GM12878 (cell line): ENCODE results near the gene RABEP1. TPM values are rescaled to one million over a fixed set of nuclear protein-coding genes. Genes with fewer than 3 reads are reported as not detected.

Experiments used
- ATAC-seq: fragments of 200-7000 bp; cut with Tn5 transposase; 3 replicates; pipeline ENCODE4 v1.9.1; 2020; ENCODE audit warnings: mild to moderate bottlenecking, moderate library complexity
- BruUV-seq: library from RNA; stranded (reverse); fragments of 400-500 nt; replicated peaks from 2 replicates; lab custom pipeline; 2021; lab: Mats Ljungman, UMichigan
- CTCF ChIA-PET: fragments of 300-600 bp; sonication (Branson Sonifier 250); formaldehyde crosslinking; extraction: SDS; loops from one replicate; lab custom pipeline; 2021; ENCODE audit warnings: inconsistent platforms; lab: Yijun Ruan, JAX
- POLR2A ChIA-PET: fragments of 350-600 bp; formaldehyde crosslinking; extraction: SDS; loops from one replicate; lab custom pipeline; 2021; ENCODE audit warnings: inconsistent platforms; lab: Charles Lee
- RAD21 ChIA-PET: fragments of 300-600 bp; sonication (Branson Sonifier 250); formaldehyde crosslinking; loops from one replicate; lab custom pipeline; 2023; ENCODE audit warnings: antibody characterized with exemption; ENCODE audit not compliant: unreplicated experiment; lab: Charles Lee
- SMC1A ChIA-PET: fragments of 300-600 bp; sonication (Branson Sonifier 250); formaldehyde crosslinking; loops from one replicate; lab custom pipeline; 2023; ENCODE audit not compliant: unreplicated experiment, uncharacterized antibody; lab: Charles Lee
- DNase-seq: peaks from one replicate; pipeline ENCODE4 v3.0.0-alpha.2; 2011; ENCODE audit warnings: low read depth, low spot score
- FAIRE-seq: peaks from 3 replicates; lab custom pipeline; 2011; peaks lifted over from hg19 to GRCh38; lab: Jason Lieb, UNC
- H2AFZ ChIP-seq: 2 replicates; pipeline ENCODE4 v1.6.0; 2011; ENCODE audit warnings: low read depth, low read length, control low read depth; ENCODE audit not compliant: control insufficient read depth
- H3K27ac ChIP-seq: 2 replicates; pipeline ENCODE4 v1.5.1; 2011; ENCODE audit warnings: control low read depth; ENCODE audit not compliant: control insufficient read depth, insufficient read depth
- H3K27me3 ChIP-seq, 2 experiments: replicated peaks in 1 of 2; 2 replicates each; pipeline versions ENCODE4 v1.6.0 to v1.6.1; 2011; ENCODE audit warnings: low read length in 1 of 2; ENCODE audit not compliant: control insufficient read depth in 2 of 2, insufficient read depth in 2 of 2
- H3K36me3 ChIP-seq, 2 experiments: 2 replicates each; pipeline ENCODE4 v1.5.1; 2011; ENCODE audit warnings: low read length in 1 of 2; ENCODE audit not compliant: control insufficient read depth in 2 of 2, insufficient read depth in 2 of 2
- H3K4me1 ChIP-seq: 2 replicates; pipeline ENCODE4 v1.6.1; 2011; ENCODE audit warnings: mild to moderate bottlenecking, low read length, moderate library complexity, mixed read lengths; ENCODE audit not compliant: control insufficient read depth, insufficient read depth
- H3K4me2 ChIP-seq: 2 replicates; pipeline ENCODE4 v1.6.0; 2011; ENCODE audit warnings: control low read depth; ENCODE audit not compliant: control insufficient read depth, insufficient read depth
- H3K4me3 ChIP-seq: fragments of 200-600 bp; sonication (generic); 2 replicates; pipeline ENCODE4 v1.5.1; 2016
- H3K79me2 ChIP-seq: 2 replicates; pipeline ENCODE4 v1.6.0; 2011; ENCODE audit warnings: low read length; ENCODE audit not compliant: control insufficient read depth, insufficient read depth
- H3K9ac ChIP-seq: 2 replicates; pipeline ENCODE4 v1.8.0; 2011; ENCODE audit warnings: low read length, control low read depth, mixed read lengths; ENCODE audit not compliant: control insufficient read depth, insufficient read depth
- H3K9me3 ChIP-seq: replicated peaks from 3 replicates; pipeline ENCODE4 v1.5.1; 2011; ENCODE audit warnings: mild to moderate bottlenecking, low read length; ENCODE audit not compliant: control insufficient read depth, insufficient read depth
- H4K20me1 ChIP-seq: 2 replicates; pipeline ENCODE4 v1.6.0; 2011; ENCODE audit not compliant: control insufficient read depth, insufficient read depth
- BCLAF1 ChIP-seq: fragments of 450-650 bp; IDR thresholded peaks from 2 replicates; pipeline ENCODE4 v1.6.1; 2017; ENCODE audit warnings: antibody characterized with exemption, mild to moderate bottlenecking, moderate library complexity
- NFYA ChIP-seq: IDR thresholded peaks from 2 replicates; pipeline ENCODE4 v1.6.1; 2011; ENCODE audit warnings: low read depth, mild to moderate bottlenecking, low read length, improper control_type of control experiment, borderline replicate concordance
- RFX5 ChIP-seq: IDR thresholded peaks from 2 replicates; pipeline ENCODE4 v1.6.1; 2011; ENCODE audit warnings: low read depth, low read length, improper control_type of control experiment
- SP1 ChIP-seq: IDR thresholded peaks from one replicate; pipeline ENCODE4 v1.6.1; 2011; ENCODE audit warnings: low read depth, low read length
- SUZ12 ChIP-seq: fragments of 200-600 bp; sonication (generic); IDR thresholded peaks from one replicate; pipeline ENCODE4 v1.6.1; 2018; ENCODE audit warnings: antibody characterized with exemption, mild to moderate bottlenecking; ENCODE audit not compliant: unreplicated experiment
- ZBTB11 ChIP-seq: fragments of 450-650 bp; formaldehyde crosslinking; IDR thresholded peaks from 2 replicates; pipeline ENCODE4 v1.5.0; 2022; ENCODE audit warnings: mild to moderate bottlenecking, missing genetic modification characterization
- ZNF384 ChIP-seq: IDR thresholded peaks from 2 replicates; pipeline ENCODE4 v1.6.1; 2012; ENCODE audit warnings: low read depth, mild to moderate bottlenecking, low read length, improper control_type of control experiment, borderline replicate concordance
- WGBS: methylation state at CpG from one replicate; pipeline ENCODE4 v1.1.6; 2016; ENCODE audit warnings: low lambda C conversion rate; ENCODE audit not compliant: insufficient replicate concordance, insufficient coverage; ENCODE audit errors: missing lambda C conversion rate; 5-methylcytosine and 5-hydroxymethylcytosine counted together
- in situ Hi-C: fragments of 300-500 bp; cut with MboI; formaldehyde crosslinking; loops from 9 replicates; pipeline ENCODE4 v1.14.3; 2018; ENCODE audit warnings: mixed read lengths
- intact Hi-C: fragments of 100-400 bp; cut with micrococcal nuclease; formaldehyde crosslinking; loops from one replicate; pipeline ENCODE4 v1.14.2; 2022; ENCODE audit not compliant: unreplicated experiment
- polyA plus RNA-seq, 11 experiments: library from polyadenylated mRNA; depleted of rRNA in 4 of 11; unstranded in 6 of 11; stranded (reverse) in 5 of 11; fragments of >200 nt; fragmentation: Nextera tagmentation in 4 of 11; fragmentation: Illumina TruSeq in 1 of 11; extraction: Ambion mirVana in 4 of 11; extraction: Trizol in 1 of 11; gene quantifications; 1 replicate in 1 of 11; 2 replicates in 10 of 11; pipeline versions ENCODE4 v1.2.1 to v1.2.3, GENCODE V29; 2011 to 2016; ENCODE audit warnings: inconsistent platforms in 2 of 11, missing spikeins in 2 of 11, low read depth in 1 of 11
- total RNA-seq, 4 experiments: library from RNA; depleted of rRNA in 3 of 4; stranded (reverse); fragments of >200 nt in 3 of 4; fragmentation: Illumina TruSeq in 1 of 4; extraction: Trizol in 1 of 4; gene quantifications; 2 replicates each; pipeline versions ENCODE4 v1.2.1 to v1.2.3, GENCODE V29; 2013 to 2021

RABEP1 gene
- total and polyA plus RNA-seq, 10 of the 15 experiments (the other 5 are each of a cell fraction or from before 2014, with no cell fraction given), result 13.4 to 71.4 (median 59.8) TPM

- intact Hi-C loops, result no loop called here
- CTCF ChIA-PET, result interaction anchor here (0.7 to 3.5 kb wide), 5 partner anchors 11 to 338 kb away, joined by 3 to 23 read pairs (median 3); partner anchors contain the start of genes C1QBP and ZFP3
- RAD21 ChIA-PET, result interaction anchor here (0.7 to 3.7 kb wide), 2 partner anchors 22 to 35 kb away, joined by 5 to 15 read pairs; partner anchors contain the start of gene C1QBP
- Histone ChIP-seq H3K9ac (peak overlapping the region; percentile 31; the same call in 1 of the 2 replicates), H4K20me1 (no peaks in the 10 kb centered on the region), H3K79me2 (peaks cover 78% of the 10 kb centered on the region), H3K4me2 (peak overlapping the region; percentile 61), H3K4me1 (peaks cover 21% of the 10 kb centered on the region), H3K9me3 (no peaks in the 10 kb centered on the region), H3K27me3 (no peaks in the 10 kb centered on the region), H3K27ac (no peak overlapping the region; the same call in 1 of the 2 replicates), H2AFZ (no peak overlapping the region), H3K36me3 (peaks cover 9 to 36% of the 10 kb centered on the region in 2 experiments), H3K4me3 (peak overlapping the region; percentile 87)
- ATAC-seq, result no peak
- 75% methylated on average over 2 of the region's 2 CpGs for WGBS
- in situ Hi-C loops, result no loop called here
- FAIRE-seq, result no peak
- SMC1A ChIA-PET, result interaction anchor here (0.8 to 1.5 kb wide), 6 partner anchors 10 to 308 kb away, joined by 3 to 6 read pairs (median 3); no protein-coding TSS in a partner anchor
- no TSS peak for BruUV-seq
- TF ChIP-seq SP1, result no peak
- no peak for TF ChIP-seq SUZ12
- TF ChIP-seq ZNF384, result no peak
- TF ChIP-seq NFYA, result no peak
- no peak for TF ChIP-seq RFX5
- no peak for TF ChIP-seq BCLAF1
- no peak for TF ChIP-seq ZBTB11 (CRISPR knock-in tag)
- no peak for DNase-seq
- POLR2A ChIA-PET, result interaction anchor here (0.6 to 1.6 kb wide), 3 partner anchors 10 to 1507 kb away, joined by 4 to 9 read pairs (median 4); no protein-coding TSS in a partner anchor
Observed at GRCh38 chr17:5416901-5417300, 134.8 kb downstream of the RABEP1 start.
